SHP77 treated with DMSO at 0.1 percent for 48 hours (cell line): ENCODE data around the gene XAB2.

Experiments used
- DNase-seq: peaks from one replicate; lab custom pipeline; 2025; lab: John Stamatoyannopoulos, UW

XAB2 gene

DNA sequence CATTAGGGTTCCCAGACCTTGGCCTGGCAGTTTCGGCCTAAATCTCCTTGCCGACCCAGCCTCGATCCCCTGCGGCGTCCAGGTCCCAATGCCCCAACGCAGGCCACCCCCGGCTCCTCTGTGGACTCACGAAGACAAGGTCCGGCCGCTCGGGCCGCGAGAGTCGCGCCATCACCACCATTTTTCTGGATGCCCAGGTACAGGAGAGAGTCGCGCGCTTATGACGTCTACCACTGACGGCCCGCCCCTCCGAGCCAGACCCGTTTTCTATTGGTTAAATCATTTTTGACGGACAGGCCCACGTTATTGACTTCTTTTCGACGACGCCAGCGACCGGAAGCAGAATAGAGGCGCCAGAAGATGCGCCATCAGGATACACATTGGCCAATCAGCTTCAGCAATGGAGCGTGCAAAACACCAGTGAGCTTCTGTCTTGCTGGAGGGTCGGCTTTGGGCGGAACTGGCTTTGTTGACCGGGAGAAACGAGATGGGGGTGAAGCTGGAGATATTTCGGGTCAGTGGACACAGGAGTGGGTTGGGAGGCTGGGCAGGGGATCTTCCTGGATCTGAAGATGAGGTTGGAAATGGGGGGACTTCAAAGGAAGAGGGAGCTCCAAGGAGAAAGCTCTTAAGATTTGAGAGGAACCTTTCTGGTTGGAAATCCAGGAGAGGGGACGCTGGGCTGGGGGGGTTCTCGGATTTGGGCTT lies at the start of gene XAB2, which contains the start of gene PET100:
XAB2 (minus strand) TSS at position 199 of the 708 bp plus-strand sequence; CDS start at position 181, 18 bp downstream.
PET100 (plus strand) TSS at position 447 of the 708 bp plus-strand sequence; CDS start at position 488, 41 bp downstream.
- peak; percentile 96 for DNase-seq

DNA sequence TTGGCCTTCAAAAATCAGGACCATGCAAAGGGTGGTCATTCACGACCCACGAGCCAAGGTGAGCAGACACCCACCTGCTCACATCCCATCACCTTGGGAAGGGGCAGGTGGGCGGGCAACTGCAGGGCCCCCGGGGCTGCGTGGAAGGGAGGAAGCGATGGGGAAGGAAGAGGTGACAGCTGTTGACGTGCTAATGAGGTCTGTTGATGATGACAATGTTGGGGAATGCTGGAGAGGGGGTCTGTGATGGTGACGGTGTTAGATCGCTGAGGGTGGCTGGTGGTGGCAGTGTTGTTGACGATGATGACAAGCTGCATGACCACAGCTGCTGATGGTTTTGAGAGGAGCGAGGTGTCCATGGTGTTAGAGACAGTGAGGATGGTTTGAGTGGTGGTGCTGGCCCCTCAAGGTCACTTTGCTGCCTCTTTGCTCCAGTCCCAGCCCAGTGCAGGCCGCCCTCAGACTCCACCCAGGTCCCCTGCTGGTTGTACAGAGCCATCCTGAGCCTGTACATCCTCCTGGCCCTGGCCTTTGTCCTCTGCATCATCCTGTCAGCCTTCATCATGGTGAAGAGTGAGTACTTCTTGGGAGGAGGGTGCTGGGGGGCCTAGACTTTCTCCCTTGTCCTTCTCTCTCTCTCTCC lies 48.4 kb upstream of the XAB2 start:
- no peak for DNase-seq

DNA sequence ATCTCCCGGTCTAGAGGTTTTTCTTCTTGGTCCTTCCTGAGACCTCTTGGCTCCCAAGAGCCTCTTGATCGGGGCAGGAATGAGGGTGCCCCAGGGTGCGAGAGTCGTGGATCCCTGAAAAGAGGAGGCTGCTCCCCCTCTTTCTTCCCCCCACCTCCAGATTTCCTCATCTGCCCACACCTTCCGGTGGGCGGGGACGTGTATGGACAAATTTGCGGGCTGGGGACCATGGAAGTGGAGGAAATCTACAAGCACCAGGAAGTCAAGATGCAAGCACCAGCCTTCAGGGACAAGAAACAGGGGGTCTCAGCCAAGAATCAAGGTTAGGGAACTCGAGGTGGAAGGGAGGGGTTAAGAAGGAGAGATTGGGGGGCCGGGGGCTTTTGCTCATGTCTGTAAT lies 47.5 kb upstream of the XAB2 start, which contains the start of gene MCEMP1:
MCEMP1 (plus strand) TSS at position 237 of the 400 bp plus-strand sequence; CDS start at position 268, 31 bp downstream.
- no peak for DNase-seq

DNA sequence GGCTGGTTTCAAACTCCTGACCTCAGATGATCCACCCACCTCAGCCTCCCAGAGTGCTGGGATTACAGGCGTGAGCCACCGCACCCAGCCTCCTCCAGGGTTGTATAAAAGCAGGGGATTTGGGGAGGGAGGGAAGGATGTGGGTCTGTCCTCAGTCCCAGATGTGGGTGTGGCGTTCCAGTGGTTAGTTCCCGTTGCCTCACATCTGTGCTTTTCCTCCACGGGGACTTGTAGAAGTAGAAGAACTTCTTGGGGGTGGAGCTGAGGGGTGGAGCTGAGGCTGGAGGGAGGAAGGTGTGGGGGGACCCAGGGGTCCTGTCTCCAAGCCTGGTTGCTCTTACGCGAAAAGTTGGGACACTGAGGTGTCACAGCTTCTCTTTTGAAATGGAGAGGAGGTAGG lies 47.0 kb upstream of the XAB2 start:
- DNase-seq, result no peak

DNA sequence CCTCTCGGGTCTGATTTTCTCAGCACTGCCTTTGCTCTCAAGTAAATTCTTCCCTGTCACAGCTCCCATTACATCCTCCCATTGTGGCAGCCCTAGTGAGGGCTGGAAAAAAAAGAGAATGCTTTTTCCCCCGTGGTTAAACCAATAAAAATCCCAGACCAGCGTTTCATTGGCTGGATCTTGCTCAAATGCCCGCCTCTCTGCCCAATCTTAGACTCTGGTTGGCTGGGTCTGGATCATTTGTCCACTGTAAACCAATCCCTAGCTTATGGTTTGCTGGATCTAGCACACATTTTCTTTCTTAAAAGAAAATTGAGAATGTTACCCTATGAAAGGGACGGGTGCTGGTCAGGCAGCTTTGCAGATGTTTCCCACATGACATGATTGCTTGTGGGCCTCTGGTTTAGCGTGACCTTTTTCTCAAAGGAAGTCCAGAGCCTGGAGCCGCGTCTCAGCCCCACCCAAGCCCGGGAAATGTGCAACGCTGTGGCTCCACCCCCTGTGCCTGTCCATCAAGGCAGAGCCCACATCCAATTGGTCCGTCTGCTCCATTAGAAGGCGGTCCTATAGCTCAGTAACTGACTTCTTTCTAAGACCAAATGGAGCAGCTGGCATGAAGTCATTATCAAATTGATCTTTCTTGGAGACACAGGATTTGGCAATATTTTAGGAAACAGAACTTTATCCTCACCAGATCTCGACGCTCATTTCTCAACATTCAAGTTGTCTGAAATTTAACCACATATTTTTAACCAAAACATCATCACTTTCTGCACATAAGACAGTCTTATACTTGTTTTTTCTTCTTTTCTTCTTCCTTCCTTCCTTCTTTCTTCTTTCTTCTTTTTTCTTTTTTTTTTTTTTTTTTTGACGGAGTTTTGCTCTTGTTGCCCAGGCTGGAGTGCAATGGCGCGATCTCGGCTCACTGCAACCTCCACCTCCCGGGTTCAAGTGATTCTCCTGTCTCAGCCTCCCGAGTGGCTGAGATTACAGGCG lies 45.0 kb upstream of the XAB2 start:
- peak; percentile 26 for DNase-seq

DNA sequence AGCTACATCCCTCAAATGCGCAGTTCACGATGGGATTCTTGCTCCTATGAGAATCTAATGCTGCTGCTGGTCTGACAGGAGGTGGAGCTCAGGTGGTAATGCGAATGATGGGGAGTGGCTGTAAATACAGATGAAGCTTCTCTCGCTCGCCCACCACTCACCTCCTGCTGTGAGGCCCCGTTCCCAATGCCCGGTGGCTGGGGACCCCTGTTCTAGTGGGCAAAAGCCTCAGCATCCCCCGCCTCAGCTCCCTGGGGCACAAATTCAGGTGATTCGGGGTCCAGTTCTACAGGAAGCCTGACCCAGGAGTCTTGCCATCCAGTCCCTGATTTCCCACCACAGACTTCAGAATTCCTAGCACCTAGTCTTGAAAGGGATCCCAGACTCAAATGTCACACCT lies 43.2 kb upstream of the XAB2 start:
- no peak for DNase-seq

DNA sequence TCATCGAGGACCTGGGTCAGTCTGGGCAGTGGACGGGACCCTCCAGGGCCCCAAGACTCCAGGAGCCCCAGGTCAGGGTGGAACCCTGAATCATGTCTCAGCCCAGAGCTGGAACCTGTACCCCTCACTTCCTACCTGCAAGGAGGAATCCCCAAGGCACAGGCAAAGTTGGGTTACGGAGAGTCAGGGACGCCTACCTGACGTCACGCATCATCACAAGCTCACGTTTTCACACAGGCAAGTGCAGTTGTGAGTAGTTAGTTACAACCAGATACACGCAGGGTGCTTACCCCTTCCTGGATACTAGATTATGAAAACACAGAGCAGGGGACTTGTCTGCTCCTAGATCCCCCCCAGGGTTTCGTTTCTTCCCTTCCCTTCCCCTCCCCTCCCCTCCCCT lies 41.4 kb upstream of the XAB2 start:
- no peak for DNase-seq

DNA sequence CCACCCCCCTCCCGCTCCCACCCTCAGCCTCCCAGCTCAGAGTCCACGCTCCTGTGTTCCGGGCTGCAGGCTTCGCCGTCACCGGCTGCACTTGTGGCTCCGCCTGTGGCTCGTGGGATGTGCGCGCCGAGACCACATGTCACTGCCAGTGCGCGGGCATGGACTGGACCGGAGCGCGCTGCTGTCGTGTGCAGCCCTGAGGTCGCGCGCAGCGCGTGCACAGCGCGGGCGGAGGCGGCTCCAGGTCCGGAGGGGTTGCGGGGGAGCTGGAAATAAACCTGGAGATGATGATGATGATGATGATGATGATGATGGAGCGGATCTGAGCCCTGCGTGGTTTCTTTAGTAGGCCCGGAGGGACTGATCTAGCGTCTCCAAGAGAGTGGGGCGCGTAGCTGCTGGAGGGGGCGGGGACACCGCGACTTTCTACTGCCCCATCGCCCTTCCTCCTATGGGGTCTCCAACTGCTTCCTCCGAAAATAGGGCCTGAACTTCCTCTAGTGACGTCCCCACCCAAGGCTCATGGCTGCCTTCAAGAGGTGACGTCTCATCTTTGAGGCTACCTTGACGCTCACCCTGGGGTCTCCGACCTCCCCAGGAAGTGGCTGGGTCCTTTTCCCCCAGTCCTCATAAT lies 40.9 kb upstream of the XAB2 start:
- DNase-seq, result no peak

DNA sequence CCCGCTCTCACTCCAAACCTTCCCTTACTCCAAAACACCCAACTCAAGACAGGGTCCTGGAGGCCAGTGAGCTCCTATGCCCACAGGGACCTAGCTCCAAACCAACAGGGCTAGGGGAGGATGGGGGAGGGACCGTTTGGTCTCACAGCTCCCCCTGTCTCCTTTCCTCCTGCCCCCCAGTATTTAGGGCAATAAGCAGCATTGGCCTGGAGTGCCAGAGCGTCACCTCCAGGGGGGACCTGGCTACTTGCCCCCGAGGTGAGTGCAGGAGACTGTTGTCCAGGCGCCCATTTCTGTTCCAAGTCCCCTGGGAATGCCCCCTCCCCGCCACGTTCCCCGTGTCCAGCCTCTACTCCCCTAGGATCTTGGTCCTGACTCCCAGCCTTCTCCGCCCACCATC lies 40.3 kb upstream of the XAB2 start:
- DNase-seq, result no peak

DNA sequence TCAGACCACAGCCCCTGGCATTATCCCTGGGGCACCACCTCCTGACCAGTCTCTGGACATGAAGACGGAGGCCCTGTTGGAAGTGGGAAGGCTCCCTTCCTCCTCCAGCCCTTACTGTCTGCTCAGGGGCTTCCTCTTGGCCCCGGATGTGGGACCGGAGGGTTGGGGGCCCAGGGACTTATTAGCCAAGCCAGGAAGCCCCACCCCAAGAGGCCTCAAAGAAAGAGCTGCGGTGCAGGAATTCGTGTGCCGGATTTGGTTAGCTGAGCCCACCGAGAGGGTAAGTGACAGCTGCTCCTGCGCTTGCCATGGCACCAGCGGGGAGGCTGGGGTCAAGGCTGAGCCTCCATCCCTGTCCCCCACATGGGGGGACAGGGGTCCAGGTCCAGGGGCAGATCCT lies 39.5 kb upstream of the XAB2 start, which contains the start of gene RETN:
RETN (plus strand) TSS at position 208 of the 400 bp plus-strand sequence. CDS start 278 bp downstream, outside the sequence.
- DNase-seq, result no peak

DNA sequence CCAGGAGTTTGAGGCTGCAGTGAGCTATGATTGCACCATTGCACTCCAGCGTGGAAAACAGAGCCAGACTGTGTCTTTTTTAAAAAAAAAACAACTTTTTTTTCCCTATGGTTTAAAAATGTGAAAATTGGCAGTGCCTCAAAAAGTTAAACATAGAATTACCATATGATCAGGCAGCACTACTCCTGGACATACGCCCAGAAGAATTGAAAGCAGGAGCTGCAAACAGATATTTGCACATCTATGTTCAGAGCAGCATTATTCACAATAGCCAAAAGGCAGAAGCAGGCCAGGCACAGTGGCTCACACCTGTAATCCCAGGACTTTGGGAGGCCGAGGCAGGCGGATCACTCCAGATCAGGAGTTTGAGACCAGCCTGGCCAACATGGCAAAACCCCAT lies 35.7 kb upstream of the XAB2 start:
- DNase-seq, result no peak

DNA sequence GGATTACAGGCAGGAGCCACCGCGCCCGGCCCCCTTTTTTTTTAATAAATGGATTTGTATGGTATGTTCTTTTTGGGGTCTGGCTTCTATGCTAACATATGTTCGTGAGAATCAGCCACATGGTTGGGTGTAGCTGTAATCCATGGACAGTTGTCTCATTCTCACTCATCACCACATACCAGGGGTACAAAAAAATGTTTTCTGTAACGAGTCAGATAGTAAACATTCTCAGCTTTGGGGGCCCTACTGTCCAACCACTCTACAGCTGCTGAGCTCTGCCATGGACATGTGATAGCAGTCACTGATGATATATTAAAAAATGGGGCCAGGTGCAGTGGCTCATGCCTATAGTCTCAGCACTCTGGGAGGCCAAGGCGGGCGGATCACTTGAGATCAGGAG lies 34.4 kb upstream of the XAB2 start:
- DNase-seq, result no peak

DNA sequence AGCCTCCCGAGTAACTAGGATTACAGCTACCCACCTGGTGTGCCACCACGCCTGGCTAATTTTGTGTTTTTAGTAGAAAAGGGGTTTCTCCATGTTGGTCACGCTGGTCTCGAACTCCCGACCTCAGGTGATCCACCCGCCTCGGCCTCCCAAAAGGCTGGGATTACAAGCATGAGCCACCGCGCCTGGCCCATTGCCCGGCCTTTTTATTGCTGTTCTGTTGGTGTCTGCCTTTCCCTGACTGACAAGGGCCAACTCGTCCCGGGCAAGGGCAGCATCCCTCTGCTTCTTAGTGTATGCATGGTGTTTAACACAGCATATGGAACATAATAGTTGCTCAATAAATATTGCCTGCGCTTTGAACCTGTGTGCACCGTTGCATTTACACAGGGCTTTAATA lies 33.3 kb upstream of the XAB2 start:
- no peak for DNase-seq

DNA sequence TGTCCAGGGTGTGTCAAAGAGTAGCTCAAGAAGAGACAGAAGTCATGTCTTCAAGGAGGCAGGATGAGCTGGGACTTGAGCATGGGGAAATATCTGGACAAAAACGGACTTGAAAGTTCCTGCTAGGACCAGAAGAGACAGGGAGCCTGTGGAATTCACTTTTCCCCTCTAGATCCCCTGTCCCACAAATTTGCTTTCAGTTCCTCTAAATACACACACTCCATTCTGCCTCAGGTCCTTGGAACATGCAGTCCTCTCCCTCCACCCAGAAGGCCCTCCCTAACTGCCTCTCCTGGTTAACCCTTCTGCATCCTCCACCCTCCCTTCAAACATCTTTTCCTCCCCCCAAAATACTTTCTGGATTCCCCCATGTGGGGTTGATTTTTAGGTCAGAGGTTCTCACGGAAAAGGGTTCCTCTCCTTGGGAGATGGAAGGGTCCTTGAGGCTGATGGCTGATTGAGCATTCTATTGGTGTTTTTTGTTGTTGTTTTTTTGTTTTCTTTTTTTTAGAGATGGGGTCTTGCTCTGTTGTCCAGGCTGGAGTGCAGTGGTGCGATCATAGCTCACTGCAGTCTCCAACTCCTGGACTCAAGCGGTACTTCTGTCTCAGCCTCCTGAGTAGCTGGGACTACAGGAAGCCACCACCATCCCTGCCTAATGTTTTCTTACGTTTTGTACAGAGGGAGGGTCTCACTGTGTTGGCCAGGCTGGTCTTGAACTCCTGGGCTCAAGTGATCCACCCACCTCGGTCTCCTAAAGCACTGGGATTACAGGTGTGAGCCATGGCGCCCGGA lies 32.6 kb upstream of the XAB2 start:
- DNase-seq, result no peak

DNA sequence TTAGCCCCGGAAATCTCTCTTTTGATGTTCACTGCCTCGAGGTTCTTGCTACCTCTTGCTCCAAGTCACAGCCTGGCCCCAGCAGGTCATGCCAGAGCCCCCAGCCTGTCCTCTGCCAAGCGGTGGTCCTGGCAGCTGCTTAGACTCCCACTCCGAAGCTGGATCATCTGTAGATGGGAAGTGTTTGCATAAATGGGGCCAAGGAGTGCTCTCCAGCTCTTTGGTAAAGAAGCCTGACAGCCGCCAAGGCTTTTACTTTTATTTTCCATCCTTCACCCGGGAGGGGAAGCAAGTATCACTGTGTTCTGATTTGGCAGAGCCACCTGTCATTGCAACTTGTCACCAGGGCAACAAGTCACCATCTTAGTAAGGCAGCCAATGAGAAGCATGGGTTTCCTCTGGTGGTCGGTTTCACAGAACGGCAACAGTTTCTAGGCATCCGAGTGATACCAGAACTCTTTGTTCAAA lies 28.9 kb upstream of the XAB2 start:
- DNase-seq, result no peak

DNA sequence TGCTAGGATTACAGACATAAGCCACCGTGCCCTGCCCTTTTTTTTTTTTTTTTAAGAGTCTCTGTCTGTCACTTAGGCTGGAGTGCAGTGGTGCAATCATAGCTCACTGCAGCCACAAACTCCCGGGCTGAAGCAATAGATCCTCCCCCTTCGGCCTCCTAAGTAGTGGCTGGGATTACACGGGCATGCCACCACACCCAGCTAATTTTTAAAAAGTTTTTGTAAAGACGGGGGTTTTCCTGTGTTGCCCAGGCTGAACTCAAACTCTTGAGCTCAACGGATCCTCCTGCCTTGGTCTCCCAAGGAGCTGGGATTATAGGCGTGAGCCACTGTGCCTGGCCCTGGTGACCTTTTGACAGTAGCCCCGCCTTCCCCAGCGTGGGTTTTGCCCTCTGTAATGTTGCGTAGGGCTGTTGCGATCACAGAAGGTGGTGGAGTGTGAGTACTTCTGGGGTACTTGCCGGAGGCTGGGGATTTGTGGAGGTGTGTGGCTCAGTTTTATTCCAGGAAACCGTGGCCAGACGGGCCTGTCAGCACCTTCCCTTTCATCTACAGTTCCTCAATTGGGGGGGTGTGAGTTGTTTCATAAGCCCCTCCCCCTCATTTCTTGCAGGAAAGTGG lies 27.9 kb upstream of the XAB2 start:
- no peak for DNase-seq

DNA sequence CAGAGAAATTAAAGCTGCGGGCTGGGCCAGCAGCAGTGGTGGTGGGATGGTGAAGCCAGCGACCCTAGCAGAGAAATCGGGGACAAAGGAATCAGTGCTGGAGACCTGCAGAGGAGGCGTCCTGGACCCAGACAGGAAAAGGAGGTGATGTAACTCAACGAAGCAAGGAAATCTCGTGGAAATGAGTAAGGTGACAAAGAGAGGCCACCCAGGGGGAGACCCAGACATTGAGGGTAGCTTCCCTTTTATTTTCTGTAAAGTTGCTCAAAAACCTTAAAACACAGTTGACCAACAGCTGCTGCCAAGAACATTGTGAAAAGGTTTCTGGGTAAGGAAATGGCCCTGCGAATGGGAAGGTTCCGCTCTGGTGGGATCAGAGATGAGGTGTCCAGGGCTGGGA lies 26.2 kb upstream of the XAB2 start:
- DNase-seq, result no peak

DNA sequence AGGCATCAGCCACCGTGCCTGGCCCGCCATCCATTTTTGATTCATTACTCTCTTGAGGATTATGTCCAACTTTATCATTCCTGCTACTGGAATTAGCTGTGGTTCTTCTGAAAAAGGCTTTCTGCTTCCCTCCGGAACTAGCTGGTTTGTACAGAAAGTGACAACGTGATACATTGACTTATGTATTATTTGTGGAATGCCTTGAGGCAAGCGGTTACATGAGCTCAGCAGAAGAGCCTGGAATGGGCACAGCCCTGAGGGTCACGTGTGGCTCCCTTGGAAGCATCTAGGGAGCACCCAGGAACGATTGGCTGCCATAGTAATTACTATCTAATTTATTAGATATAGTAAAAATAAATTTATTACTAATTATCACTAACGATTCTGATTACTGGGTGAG lies 25.1 kb upstream of the XAB2 start:
- no peak for DNase-seq

DNA sequence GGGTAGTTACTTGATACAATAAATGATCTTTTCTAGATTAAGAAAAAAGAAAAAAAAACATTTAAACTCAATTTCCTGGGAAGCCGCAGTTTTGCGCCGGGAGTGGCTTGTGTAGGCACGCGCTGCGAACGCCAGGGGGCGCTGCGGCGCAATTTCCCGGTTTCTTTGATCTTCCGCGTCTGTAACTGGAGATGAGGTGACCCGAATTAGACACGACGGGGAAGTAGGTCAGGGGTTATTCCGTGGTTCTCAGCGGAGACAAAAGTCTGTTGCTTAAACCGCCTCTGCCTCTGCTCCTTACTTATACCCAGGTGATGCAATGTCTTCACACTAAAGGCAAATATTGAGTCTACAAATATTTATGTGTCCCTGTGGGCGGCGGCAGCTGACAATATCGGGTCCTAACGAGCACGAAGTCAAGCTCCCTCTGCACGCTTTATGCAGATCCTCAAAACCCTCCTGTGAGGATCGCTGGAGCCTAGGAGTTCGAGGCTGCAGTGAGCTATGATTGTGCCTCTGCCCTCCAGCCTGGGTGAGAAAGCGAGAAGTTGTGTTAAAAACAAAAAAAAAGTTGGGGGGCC lies 22.8 kb upstream of the XAB2 start:
- peak; percentile 57 for DNase-seq

DNA sequence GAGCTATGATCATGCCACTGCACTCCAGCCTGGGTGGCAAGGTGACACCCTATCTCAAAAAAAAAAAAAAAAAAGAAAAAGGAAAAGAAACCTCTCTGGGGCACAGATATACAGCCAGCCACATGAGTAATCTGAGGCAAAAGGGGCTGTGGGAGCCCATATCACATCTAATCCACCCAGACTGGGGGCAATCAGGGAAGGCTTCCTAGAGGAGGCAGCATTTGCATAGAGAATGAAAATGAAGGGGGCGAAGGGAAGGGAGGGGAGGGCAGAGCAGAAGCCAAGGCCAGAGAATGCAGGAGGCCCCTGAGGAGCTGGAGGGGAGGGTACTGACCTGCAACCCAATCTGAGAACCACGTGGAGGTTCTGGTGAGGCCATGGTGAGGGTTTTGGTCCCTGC lies 20.8 kb upstream of the XAB2 start:
- no peak for DNase-seq
